AG10803 (cell line): Measurements from ENCODE around the gene CSTF1.

Experiments
- DNase-seq: peaks from one replicate; pipeline ENCODE4 v3.0.0; 2010; ENCODE audit warnings: low read depth
- H3K4me3 ChIP-seq: 2 replicates; pipeline ENCODE4 v1.5.1; 2011; ENCODE audit warnings: mild to moderate bottlenecking, low read length, control low read depth
- TF ChIP-seq, protein P1 (sequence below): conservative IDR thresholded peaks from 2 replicates; pipeline ENCODE4 v1.5.1; 2011; ENCODE audit warnings: mild to moderate bottlenecking, low read length, control low read depth, inconsistent platforms

The CSTF1 gene

DNA sequence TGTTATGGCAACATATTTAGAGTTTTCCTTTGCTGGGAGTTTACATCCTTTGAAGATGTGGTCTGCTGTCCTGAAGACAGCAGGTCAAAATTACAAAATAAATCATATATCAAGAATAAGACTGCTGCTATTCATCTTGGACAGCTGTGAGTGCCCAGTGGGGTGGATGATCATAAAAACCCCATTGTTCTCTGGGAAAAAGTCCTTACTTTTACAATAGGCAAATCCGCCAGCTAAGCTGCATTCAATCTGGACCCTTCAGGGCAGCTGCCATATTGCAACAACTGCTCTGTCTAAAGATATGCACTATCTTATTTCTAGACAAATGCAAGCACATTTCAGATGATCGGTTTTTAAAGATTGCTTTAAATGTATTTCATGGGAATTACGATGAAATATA lies 39.0 kb downstream of the CSTF1 start:
- DNase-seq: no peak
- H3K4me3 ChIP-seq: no peak overlapping the region
- TF ChIP-seq, protein P1, sequence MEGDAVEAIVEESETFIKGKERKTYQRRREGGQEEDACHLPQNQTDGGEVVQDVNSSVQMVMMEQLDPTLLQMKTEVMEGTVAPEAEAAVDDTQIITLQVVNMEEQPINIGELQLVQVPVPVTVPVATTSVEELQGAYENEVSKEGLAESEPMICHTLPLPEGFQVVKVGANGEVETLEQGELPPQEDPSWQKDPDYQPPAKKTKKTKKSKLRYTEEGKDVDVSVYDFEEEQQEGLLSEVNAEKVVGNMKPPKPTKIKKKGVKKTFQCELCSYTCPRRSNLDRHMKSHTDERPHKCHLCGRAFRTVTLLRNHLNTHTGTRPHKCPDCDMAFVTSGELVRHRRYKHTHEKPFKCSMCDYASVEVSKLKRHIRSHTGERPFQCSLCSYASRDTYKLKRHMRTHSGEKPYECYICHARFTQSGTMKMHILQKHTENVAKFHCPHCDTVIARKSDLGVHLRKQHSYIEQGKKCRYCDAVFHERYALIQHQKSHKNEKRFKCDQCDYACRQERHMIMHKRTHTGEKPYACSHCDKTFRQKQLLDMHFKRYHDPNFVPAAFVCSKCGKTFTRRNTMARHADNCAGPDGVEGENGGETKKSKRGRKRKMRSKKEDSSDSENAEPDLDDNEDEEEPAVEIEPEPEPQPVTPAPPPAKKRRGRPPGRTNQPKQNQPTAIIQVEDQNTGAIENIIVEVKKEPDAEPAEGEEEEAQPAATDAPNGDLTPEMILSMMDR: no peak

- DNase-seq: peak; percentile 69
- no peak overlapping the region for H3K4me3 ChIP-seq
- TF ChIP-seq, protein P1: no peak
Observed at GRCh38 chr20:56433221-56433879, 40.9 kb downstream of the CSTF1 start.

DNA sequence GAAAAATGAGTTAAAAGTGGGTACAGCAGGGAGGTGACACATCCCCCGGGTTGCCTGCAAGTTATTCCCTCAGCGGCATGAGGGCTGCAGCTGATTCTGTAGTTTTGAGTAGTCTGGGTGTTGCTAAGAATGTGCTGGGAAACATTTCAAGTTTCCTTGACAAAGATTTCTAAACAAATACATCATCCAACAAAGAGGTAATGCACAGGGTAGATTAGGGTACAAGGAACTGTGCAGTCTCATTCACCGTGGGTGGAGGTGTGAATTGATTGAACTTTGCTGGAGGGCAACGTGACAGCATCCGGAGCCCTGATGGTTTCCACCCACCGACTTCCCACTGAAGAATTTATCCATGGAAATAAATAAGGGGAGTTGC lies 41.4 kb downstream of the CSTF1 start:
- no peak overlapping the region for H3K4me3 ChIP-seq
- DNase-seq: peak; percentile 94
- TF ChIP-seq, protein P1: no peak

GRCh38 chr20:56437196-56437960 lies 44.9 kb downstream of the CSTF1 start:
- DNase-seq: no peak
- no peak overlapping the region for H3K4me3 ChIP-seq
- TF ChIP-seq, protein P1: no peak

- DNase-seq: no peak
- no peak overlapping the region for H3K4me3 ChIP-seq
- TF ChIP-seq, protein P1: no peak
Observed at GRCh38 chr20:56438284-56438683, 45.8 kb downstream of the CSTF1 start.

DNA sequence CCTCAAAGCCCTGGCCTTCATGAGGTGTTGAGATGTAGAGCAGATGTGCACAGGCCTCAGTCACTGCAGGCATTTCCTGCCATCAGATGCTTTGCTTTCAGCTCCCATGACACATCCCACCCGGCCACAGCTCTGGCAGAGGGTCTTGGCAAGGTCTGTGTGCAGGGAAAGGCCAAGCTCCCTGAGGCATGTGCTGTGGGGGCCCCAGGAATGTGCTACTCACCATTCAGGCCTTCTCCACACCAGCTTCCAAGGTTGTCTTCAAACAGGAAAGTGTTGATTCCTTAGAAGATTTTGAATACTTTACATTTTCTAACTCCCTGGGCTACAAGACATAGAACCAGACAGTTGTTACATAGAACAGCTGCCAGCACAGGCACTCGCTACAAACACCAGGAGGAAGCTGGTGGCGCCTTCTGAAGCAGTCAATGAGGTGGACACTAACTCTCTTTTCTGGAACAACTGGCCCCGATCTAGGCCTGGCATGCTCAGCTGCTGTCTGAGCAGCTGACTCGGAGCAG lies 47.4 kb downstream of the CSTF1 start:
- peak; percentile 100 for DNase-seq
- TF ChIP-seq, protein P1: peak; percentile 8
- H3K4me3 ChIP-seq: no peak overlapping the region
